ENCODE measurements around the gene C8B.

Gene C8B

DNA sequence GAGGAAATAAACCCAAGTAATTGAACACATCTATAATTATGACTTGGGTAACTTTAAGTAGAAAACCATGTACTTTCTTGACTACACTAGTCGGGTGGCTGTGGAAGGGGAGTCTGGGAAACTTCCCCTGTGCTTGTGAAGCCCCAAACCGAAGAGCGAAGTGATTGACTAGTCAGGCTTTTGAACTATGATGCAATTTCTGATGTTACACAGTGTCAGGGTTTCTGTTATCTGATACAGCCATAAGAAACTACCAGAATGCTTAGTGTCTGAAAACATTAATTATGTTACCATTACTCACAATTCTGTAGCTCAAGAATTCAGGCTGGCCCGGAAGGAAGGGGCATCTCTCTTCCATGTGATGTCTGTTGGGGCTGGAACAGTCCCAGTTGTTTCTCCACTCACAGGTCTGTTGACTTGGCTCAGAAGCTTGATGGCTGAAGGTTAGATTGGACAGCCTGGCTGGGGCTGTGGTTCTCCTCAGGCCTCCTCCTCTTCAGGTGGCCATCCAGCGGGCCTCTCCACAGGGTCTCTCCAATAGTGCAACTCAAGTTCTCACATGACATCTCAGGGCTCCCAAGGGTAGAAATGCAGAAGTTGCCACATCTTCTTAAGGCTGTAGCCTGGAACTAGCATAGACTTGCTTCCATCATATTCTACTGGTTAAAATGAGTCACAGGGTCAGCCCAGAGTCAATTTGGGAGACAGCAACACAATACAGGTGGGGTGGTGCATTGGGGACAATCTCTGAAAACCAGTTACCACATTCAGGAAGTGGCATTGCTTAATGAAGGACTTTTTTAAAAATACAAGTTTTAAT lies 8.3 kb upstream of the C8B start:
- in situ Hi-C loops (cut with MboI; ENCODE audit: low sequenced_read_pairs), result loop anchor here (25.0 kb wide), 1 partner anchor 137 kb away; no protein-coding TSS in a partner anchor

DNA sequence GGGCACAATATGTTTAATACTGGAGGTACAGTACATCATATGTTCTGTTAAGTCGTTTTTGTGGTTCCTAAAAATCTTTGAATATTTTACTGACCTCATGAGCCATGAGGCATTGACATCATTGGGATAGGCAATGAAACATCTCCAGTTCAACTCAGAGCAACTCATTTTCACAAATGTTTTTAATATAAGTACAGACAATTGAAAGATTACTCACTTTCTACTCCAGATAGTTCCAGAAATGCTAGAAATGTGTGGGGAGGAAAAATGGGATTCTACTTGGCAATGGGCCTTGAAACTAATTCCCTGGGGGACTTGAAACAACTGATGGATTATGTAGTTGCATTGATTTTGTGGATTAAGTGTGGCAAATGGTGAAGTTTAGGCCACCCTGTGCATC lies 7.2 kb upstream of the C8B start:
- in situ Hi-C loops (cut with MboI; ENCODE audit: low sequenced_read_pairs), result loop anchor here (25.0 kb wide), 1 partner anchor 136 kb away; no protein-coding TSS in a partner anchor

DNA sequence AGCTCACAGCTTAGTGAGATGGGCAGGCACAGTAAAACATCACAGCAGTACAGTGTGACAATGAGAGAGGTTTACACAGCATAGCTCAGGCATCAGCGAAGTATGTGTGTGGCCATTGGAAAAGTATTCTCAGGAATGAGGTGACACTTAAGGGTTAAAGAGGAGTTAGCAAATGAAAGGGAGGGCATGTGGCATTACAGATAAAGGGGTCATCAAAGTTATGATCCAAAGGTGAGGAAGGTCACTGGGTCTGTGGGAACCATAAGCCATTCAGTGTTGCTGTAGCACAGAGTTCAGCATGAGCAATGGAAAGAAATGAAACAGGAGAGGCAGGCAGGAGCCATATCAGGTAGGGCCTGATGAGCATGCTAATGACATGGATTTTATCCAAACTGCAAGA lies 4.5 kb upstream of the C8B start:
- in situ Hi-C loops (cut with MboI; ENCODE audit: low sequenced_read_pairs), result loop anchor here (25.0 kb wide), 1 partner anchor 133 kb away; no protein-coding TSS in a partner anchor

DNA sequence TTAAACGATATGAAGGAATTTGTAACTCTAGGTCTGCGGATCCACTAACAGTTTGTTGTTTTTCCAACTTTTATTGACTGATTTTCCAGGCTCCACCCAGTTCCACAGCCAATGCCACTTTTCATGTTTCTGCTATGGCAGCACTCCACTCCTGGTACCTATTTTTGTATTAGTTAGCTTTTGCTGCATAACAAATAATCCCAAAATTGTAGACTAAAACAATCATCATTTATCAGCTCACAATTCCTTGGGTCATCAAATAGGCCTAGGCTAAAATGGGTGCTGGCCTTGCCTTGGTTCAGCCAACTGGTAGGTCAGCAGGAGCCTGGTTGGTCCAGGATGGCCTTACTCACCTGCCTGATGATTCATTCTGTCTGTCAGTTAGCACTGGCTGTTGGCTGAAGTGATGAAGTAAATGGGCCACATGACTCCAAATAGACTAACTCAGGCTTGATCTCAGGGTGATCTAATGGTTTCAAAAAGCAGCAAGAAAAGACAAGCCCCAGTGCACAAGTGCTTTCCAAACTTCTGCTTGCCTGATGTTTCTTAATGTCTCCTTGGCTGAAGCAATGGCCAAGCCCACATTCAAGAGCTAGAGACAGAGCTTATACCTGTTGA lies 3.2 kb upstream of the C8B start:
- in situ Hi-C loops (cut with MboI; ENCODE audit: low sequenced_read_pairs), result loop anchor here (25.0 kb wide), 1 partner anchor 132 kb away; no protein-coding TSS in a partner anchor

DNA sequence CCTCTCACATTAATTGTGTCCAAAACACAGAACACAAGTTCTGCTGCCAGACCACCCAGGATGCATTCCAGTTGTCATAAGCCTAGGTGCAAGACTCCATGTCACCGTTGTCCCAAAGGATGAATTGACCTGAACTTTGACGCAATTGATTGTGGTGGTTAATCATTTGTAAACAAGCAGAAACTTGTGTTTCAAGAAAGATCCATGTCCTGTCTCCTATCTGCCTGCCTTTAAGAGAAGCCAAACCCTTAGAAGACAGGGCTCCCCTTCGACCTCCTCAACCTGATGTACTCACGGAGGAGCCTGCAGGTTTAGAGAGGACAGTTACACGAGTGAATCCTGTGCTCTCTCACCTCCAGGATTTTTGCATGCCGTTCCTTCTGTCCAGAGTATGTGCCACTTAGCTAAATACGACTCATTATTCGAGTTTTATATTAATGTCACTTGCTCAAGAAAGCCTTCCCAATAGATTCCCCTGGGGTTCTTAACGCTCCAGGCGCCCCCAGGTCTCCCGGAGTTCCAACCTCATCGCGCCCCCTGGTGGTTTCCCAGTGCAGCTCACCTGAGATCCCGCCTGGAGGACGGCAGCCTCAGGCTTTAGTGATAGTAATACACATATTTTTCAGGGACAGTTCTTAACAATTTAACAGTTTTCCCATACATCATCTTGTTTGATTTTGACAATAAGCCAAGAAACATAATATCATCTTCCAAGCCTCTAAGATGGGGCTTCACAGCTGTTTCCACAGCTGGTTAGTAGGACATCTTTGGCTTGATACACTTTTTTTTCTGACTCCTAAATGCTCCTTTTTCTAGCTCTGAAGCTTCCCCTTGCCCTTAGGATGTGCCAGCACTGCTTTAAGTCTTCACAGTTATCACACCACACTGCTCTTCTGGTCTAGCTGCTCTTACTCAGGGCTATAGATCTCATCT lies 2.4 kb upstream of the C8B start:
- in situ Hi-C loops (cut with MboI; ENCODE audit: low sequenced_read_pairs), result loop anchor here (25.0 kb wide), 1 partner anchor 131 kb away; no protein-coding TSS in a partner anchor

DNA sequence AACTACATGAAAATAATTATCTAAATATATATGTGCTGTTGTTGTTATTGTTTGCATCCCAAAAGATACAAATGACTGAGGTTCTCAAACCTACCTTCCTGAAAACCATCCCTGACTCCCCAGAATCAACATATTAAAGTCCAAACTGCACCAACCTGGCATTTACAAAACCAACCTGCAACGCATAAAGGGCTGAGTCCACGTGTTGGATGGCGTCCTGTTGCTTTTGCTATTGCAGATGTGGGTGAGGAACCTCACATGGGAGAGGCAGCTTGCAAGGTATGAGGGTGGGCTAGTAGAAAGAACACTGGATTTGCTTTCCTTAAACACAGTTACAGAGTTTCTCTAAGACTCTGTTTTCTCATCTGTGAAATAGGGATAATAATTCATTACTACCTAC lies 1.5 kb upstream of the C8B start:
- in situ Hi-C loops (cut with MboI; ENCODE audit: low sequenced_read_pairs), result loop anchor here (25.0 kb wide), 1 partner anchor 130 kb away; no protein-coding TSS in a partner anchor

DNA sequence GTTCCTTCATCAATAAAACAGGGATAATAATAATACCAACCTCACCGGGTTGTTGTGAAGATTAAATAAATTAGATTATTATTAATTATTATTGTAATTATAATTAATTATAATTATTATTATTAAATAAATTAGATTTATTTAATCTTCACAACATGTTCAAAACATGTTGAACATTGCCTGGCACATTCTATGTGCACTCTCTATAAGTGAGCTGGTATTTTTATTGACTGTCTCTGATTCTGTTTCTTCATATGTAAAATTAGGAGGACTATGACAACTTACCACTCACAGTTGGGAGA lies 834 bp upstream of the C8B start:
- in situ Hi-C loops (cut with MboI; ENCODE audit: low sequenced_read_pairs), result loop anchor here (25.0 kb wide), 1 partner anchor 129 kb away; no protein-coding TSS in a partner anchor

DNA sequence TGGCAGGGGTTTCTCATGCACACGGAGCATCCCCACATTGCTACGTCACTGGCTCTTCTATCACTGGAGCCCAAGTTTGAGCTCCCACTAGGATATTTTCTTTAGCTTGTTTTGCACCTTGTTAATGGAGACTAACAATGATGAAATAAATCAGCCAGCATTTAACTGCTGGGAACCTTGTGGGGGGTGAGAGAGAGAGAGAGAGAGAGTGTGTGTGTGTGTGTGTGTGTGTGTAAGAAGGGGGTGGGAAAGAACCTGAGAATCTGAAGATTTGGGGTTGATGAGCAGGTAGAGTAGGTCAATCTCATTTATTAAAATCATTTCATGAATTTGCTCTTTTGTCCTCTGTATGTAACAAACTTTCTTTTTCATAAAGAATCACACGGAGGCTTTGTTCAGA lies 624 bp downstream of the C8B start:
- in situ Hi-C loops (cut with MboI; ENCODE audit: low sequenced_read_pairs), result loop anchor here (25.0 kb wide), 1 partner anchor 128 kb away; no protein-coding TSS in a partner anchor

DNA sequence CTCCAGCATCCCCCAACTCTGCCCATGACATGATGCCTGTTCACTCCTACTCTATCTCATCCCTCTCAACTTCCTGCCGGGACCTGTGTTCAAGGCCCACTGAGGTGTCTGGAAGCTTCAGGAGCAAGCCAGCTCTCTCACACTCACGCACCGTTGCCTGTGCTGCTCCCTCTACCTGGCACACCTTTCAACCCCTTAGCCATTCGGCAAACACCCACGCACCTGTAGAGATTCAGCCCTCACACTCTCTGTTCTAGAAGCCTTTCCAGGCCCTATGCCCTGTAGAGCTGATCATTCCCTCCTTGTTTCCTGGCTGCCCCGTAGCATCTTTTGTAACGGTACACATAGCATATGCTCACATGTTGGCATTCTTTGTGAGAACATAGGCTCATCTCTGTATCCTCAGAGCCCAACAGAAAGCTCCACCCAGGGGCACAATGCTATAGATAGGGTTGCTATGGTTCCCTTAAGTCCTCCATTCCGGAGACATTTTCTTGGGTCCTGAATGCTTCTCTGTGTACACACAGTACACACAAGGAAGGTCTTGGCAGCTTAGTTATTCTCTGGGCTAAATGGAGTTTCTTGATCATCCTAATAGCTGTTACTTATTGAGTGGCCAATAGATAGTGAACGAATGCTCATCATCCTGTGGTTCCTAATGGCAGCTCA lies 1.3 kb downstream of the C8B start:
- in situ Hi-C loops (cut with MboI; ENCODE audit: low sequenced_read_pairs), result loop anchor here (25.0 kb wide), 1 partner anchor 127 kb away; no protein-coding TSS in a partner anchor

DNA sequence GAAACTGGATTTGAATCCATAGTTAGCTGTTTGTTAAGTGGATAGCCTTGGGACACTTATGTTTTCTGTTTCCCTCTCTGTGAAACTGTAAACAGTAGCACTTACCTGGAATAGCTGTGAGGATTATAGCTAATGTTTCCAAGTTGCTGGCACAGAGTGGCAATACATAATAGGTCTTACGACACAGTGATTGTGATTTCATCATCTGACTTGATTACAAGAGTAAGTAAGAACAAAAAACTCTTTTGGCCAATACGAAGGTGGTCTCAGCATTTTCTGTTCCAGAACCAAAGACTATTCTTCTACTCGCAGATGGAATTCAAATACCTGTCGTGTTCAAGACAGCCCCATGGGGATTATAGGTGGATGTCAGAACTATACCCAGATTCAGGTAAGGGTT lies 2.1 kb downstream of the C8B start:
- in situ Hi-C loops (cut with MboI; ENCODE audit: low sequenced_read_pairs), result loop anchor here (25.0 kb wide), 1 partner anchor 126 kb away; no protein-coding TSS in a partner anchor

DNA sequence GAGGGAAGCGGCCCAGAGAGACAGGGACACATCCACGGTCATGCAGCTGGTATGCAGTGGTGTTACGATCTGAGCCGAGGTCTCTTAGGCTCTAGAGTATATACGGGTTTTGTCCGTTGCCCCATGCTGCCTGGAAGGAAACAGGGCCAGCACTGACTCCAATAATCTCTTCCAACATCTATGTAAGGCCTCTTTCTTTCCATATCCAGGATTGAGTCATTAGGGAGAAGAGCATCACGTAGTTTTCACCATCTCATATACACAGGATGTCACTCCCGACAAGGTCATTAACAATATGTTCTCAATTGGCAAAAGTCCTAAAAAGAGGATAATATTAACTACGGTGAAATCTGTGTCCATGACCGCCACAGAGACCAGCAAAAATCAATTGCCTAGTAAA lies 4.4 kb downstream of the C8B start:
- in situ Hi-C loops (cut with MboI; ENCODE audit: low sequenced_read_pairs), result loop anchor here (25.0 kb wide), 1 partner anchor 124 kb away; no protein-coding TSS in a partner anchor

DNA sequence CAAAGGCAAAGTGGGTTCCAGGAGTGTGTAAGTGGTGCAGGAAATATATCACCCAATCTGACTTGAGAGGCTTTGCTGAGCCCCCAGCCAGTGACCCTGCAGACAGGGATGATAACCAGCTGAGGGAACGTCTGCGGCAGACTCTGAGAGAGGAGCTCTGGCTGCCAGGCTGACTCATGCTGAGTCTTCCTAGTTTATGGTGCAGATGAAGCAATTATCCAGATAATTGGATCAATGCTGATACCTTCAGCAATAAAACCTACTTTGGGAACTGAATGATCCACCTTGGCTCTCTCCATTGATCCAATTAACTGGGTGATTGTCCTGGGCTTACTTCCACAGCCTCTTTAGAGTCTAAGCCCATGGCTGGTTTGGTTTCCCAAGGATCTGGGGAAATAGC lies 7.3 kb downstream of the C8B start:
- in situ Hi-C loops (cut with MboI; ENCODE audit: low sequenced_read_pairs), result loop anchor here (25.0 kb wide), 1 partner anchor 121 kb away; no protein-coding TSS in a partner anchor

DNA sequence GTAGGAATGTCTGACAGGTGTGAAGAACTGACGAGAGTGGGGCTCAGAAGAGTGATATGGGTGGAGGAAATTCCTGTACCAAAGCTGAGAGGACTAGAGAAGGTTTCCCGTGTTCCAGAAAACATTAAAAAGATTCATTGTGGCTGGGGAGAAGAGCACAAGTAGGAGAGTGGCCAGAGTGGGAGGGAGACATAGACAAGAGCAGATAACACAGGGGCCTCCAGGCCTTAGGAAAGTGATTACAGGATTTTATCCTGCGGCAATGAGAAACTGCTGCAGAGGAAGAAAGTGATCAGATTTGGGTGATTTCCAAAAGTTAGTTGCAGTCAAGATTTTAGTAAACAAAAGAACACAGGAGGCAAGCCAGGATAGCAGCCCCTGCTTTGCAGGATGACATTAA lies 7.9 kb downstream of the C8B start:
- in situ Hi-C loops (cut with MboI; ENCODE audit: low sequenced_read_pairs), result loop anchor here (25.0 kb wide), 1 partner anchor 121 kb away; no protein-coding TSS in a partner anchor

DNA sequence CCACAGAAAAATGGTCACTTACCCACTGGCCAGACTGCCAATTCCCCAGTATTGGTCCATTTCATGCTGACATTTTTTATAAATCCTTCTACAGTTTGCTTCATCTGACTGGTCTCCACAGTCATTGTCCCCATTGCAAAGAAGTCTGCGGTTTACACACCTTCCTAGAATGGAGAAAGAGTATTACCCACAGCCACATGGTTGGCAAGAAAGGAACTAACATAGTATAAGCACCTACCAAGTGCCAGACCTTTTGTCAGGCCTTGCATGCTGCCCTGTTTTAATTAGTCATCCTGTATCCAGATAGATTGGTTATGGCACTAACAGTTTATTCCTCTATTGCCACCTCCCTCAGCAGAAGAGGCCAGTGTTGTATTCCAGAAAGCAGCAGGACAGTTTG lies 11.2 kb downstream of the C8B start:
- in situ Hi-C loops (cut with MboI; ENCODE audit: low sequenced_read_pairs), result loop anchor here (25.0 kb wide), 1 partner anchor 117 kb away; no protein-coding TSS in a partner anchor

DNA sequence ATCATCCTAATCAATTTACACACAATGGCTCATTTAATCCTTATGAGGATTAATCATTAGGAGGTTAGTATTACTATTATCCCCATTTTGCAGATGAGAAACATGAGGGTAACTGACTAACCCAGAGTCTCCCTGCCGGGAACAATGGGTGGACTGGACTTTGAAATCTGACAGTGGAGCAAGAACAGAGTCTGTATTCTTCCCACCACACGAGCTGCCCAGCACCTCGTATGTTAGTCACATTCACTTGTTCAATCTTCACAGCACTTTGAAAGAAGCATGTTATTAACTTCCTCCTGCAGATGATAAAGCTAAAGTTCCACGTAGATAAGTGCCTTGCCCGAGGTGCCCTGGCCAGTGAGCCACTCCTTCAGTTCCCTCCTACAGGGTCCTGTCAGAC lies 12.4 kb downstream of the C8B start:
- in situ Hi-C loops (cut with MboI; ENCODE audit: low sequenced_read_pairs), result loop anchor here (25.0 kb wide), 1 partner anchor 116 kb away; no protein-coding TSS in a partner anchor

DNA sequence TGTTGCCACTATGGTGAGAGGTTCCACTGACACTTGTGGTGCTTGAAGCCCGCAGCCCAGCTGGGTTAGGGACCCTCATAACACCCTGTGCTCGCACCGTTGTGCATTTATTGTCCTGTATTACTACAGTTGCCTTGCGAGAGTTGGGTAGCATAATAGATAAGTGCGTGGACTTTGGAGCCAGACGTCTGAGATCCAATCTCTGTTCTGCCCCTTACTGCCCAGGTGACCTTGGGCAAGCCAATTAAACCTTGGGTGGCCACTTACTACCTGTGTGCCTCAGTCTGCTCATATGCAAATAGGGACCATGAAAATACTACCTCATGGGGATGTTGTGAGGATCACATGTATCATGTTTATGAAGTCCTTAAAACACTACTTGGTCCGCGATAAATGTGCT lies 13.3 kb downstream of the C8B start:
- in situ Hi-C loops (cut with MboI; ENCODE audit: low sequenced_read_pairs), result loop anchor here (25.0 kb wide), 1 partner anchor 115 kb away; no protein-coding TSS in a partner anchor

DNA sequence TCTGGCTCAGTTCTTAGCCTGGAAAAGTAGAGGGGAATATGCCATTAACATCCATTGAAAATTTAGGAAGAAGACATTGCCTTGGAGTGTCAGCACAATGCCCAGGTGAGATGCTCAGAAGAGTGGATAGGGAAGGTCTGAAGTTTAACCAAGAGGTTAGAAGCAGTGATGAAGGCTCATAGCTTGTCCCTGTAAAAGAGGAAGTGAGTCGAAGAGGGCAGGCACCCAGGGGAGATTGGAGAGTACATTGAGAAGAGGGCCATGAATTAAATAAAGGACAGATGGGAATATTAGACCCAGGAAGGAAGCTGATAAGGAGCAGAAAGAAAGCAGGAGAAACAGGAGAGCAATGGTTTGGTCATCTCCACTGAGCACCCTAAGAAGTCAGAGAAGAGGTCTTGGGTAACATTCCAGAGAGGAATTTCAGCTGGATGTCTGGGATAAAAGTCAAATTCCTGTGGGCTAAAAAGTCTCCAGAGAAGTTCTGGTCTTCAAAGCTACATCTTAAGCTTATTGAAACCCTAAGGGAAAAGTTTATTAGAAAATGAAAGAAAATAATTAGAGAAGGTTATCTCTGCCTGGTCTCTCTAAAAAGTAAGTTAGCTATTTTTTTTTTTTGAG lies 17.3 kb downstream of the C8B start:
- in situ Hi-C loops (cut with MboI; ENCODE audit: low sequenced_read_pairs), result no loop called here

DNA sequence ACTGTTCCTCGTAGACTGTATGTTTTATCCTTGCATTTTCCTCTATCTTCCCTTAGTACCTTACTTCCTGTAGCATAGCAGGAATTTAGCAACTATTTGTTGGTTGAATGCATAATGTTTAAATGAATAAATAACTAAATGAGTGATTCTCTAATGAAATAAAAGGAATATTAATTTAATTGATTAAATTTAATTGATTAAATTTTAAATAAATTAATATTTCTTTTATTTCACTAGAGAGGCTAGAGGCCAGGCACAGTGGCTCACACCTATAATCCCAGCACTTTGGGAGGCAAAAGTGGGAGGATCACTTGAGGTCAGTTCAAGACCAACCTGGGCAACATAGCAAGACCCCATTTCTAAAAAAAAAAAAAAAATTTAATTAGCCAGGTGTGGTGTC lies 25.8 kb downstream of the C8B start:
- in situ Hi-C loops (cut with MboI; ENCODE audit: low sequenced_read_pairs), result no loop called here

DNA sequence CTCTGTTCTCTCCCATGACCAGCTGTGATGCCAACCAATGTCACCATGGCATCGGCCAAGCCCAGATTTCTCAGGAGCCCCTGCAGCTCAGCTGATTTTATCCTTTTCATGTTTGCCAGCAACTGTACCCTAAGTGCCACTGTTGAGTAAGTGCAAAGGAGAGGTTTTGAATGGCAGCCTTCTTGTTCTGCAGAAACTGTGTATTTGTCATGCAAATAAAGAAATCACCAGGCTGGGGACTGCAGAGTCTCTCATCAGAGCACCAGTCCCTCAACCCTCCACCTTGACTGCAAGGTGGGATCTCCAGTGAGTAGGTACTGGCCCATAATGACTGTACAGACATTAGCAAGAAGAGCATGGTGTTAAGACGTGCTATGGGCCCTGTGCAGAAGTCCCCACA lies 26.6 kb downstream of the C8B start:
- in situ Hi-C loops (cut with MboI; ENCODE audit: low sequenced_read_pairs), result no loop called here

DNA sequence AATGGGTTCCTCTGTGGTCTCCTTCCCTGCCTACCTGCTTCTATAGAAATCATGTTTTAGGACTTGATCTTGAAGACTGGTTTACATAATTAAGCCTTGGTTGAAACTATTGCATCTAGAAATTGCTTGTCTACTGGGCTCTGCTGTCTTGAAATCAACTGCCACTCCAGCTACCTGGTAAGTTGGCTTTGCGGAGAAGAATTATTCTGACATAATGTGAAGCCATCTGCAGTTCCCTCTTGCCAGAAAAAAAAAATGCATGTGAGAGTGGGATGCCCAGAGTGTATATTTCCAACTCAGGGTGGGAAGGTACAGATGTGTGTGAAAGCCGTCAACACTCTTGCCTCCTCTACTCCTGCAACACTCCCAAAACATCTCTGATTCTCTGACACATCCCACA lies 27.2 kb downstream of the C8B start:
- in situ Hi-C loops (cut with MboI; ENCODE audit: low sequenced_read_pairs), result no loop called here
